ENCODE data around the gene ITPA.

ITPA gene

GRCh38 chr20:3227936-3228749 is 18.8 kb downstream of the ITPA start:
- no peak for DNase-seq (ENCODE audit: low read depth in 2 of 2)

GRCh38 chr20:3228750-3229032 is 19.4 kb downstream of the ITPA start:
- no peak for DNase-seq (ENCODE audit: low read depth in 2 of 2)

- DNase-seq (ENCODE audit: low read depth in 2 of 2), result no peak
These were observed 19.9 kb downstream of the ITPA start for GRCh38 chr20:3229158-3229557.

- DNase-seq (ENCODE audit: low read depth in 2 of 2), result no peak
These were observed 20.5 kb downstream of the ITPA start for GRCh38 chr20:3229798-3230197.

- DNase-seq (ENCODE audit: low read depth in 2 of 2), result no peak
These were observed 21.8 kb downstream of the ITPA start for GRCh38 chr20:3231116-3231515.

GRCh38 chr20:3231889-3232588 is 22.7 kb downstream of the ITPA start:
- DNase-seq (ENCODE audit: low read depth in 2 of 2), result no peak

- no peak for DNase-seq (ENCODE audit: low read depth in 2 of 2)
These were observed 24.1 kb downstream of the ITPA start for GRCh38 chr20:3233131-3233990.

GRCh38 chr20:3233991-3234498 is 24.7 kb downstream of the ITPA start:
- DNase-seq (ENCODE audit: low read depth in 2 of 2), result no peak

- no peak for DNase-seq (ENCODE audit: low read depth in 2 of 2)
These were observed 26.5 kb downstream of the ITPA start for GRCh38 chr20:3235666-3236324.

GRCh38 chr20:3237011-3237957 is 28.0 kb downstream of the ITPA start:
- DNase-seq (ENCODE audit: low read depth in 2 of 2), result no peak

- no peak for DNase-seq (ENCODE audit: low read depth in 2 of 2)
These were observed 28.8 kb downstream of the ITPA start for GRCh38 chr20:3237958-3238615.

GRCh38 chr20:3238616-3239025 is 29.3 kb downstream of the ITPA start:
- peak; percentile 32 to 49 for DNase-seq (ENCODE audit: low read depth in 2 of 2)

- peak in 1 of 2 donors; percentile 32 for DNase-seq (ENCODE audit: low read depth in 2 of 2)
These were observed 29.9 kb downstream of the ITPA start, which contains the start of gene SLC4A11 for GRCh38 chr20:3239026-3239866. Gene SLC4A11, minus strand, starts transcription at chr20:3239190. Its CDS starts 53 bp downstream, at chr20:3239137.

GRCh38 chr20:3239867-3240775 is 30.8 kb downstream of the ITPA start:
- DNase-seq (ENCODE audit: low read depth in 2 of 2), result no peak

GRCh38 chr20:3240776-3241363 is 31.6 kb downstream of the ITPA start:
- no peak for DNase-seq (ENCODE audit: low read depth in 2 of 2)

- no peak for DNase-seq (ENCODE audit: low read depth in 2 of 2)
These were observed 32.9 kb downstream of the ITPA start for GRCh38 chr20:3242172-3242692.

GRCh38 chr20:3243718-3244358 is 34.5 kb downstream of the ITPA start:
- DNase-seq (ENCODE audit: low read depth in 2 of 2), result no peak

Measured in stimulated activated CD8-positive, alpha-beta memory T cell treated with anti-CD3 and anti-CD28 coated beads, Interleukin-2, amount 100 ng/mL, for 48 hours (primary cell).